HUES48 (cell line): ENCODE measurements around the gene TUBB6.

ENCODE experiments used
- H3K27ac ChIP-seq: one replicate; pipeline ENCODE4 v1.7.0; 2013; ENCODE audit warnings: low read depth, low read length, inconsistent platforms
- H3K27me3 ChIP-seq: 2 replicates; pipeline ENCODE4 v1.6.1; 2013; ENCODE audit warnings: mild to moderate bottlenecking, low read length; ENCODE audit not compliant: control insufficient read depth, insufficient read depth
- H3K36me3 ChIP-seq: 2 replicates; pipeline ENCODE4 v1.6.1; 2013; ENCODE audit warnings: low read length; ENCODE audit not compliant: control insufficient read depth, insufficient read depth
- H3K4me1 ChIP-seq: 2 replicates; pipeline ENCODE4 v1.6.1; 2013; ENCODE audit warnings: mild to moderate bottlenecking, low read length; ENCODE audit not compliant: control insufficient read depth, insufficient read depth
- H3K4me3 ChIP-seq: 2 replicates; pipeline ENCODE4 v1.5.1; 2013; ENCODE audit warnings: mild to moderate bottlenecking, low read depth, low read length
- H3K9ac ChIP-seq: 2 replicates; pipeline ENCODE4 v1.6.1; 2013; ENCODE audit warnings: mild to moderate bottlenecking, low read depth, low read length, moderate library complexity
- H3K9me3 ChIP-seq: 2 replicates; pipeline ENCODE4 v1.6.1; 2013; ENCODE audit warnings: low read length; ENCODE audit not compliant: control insufficient read depth, insufficient read depth

TUBB6 gene

DNA sequence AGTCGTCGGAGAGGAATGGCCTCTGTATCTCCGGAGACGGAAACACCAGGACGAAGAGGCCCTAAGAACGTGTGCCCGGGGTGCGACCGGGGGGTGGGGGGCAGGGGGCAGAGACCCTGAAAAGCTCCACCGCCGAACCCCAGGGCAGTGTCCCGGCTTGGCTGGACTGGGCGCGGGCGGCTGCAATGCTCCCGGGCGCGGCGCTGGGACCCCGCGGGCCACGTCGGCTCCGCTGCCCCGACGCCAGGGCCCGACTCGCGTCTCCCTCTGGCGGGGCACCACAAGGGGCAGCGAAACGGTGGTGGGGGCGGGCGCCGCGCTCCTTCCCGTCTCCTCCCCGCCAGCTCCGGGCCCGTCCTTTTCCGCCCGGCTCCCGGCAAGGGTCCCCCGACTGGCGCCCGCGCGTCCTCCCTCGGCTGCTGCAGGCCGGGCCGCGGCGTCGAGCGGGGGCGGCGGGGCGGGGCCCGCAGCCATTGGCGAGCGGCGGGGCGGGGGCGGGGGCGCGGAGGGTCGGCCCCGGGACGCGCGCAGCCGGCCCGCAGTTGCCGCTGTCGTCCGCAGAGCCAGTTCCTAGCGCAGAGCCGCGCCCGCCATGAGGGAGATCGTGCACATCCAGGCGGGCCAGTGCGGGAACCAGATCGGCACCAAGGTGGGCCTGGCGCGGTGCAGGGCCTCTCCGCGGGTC is at the start of gene TUBB6:
Gene TUBB6, plus strand, starts transcription at position 541 of the 685 bp plus-strand sequence. Its CDS starts 52 bp downstream, at position 593.
- H3K27me3 ChIP-seq: peaks cover 29% of the 10 kb centered on the region
- H3K4me3 ChIP-seq: peak within 1 kb of the TSS; percentile 79
- H3K9me3 ChIP-seq: no peaks in the 10 kb centered on the region
- peaks cover 24% of the 10 kb centered on the region for H3K4me1 ChIP-seq
- peaks cover 23% of the 10 kb centered on the region for H3K36me3 ChIP-seq
- H3K27ac ChIP-seq: peak within 1 kb of the TSS; percentile 81
- peak within 1 kb of the TSS; percentile 82 for H3K9ac ChIP-seq

GRCh38 chr18:12258719-12259705 is 49.0 kb upstream of the TUBB6 start:
- peaks cover 42% of the 10 kb centered on the region for H3K27me3 ChIP-seq
- no peak overlapping the region for H3K27ac ChIP-seq
- no peak overlapping the region for H3K9ac ChIP-seq
- no peaks in the 10 kb centered on the region for H3K36me3 ChIP-seq
- no peaks in the 10 kb centered on the region for H3K9me3 ChIP-seq
- H3K4me3 ChIP-seq: no peak overlapping the region
- H3K4me1 ChIP-seq: peaks cover 14% of the 10 kb centered on the region

GRCh38 chr18:12262748-12263147 is 45.3 kb upstream of the TUBB6 start:
- Histone ChIP-seq H3K9ac (no peak overlapping the region), H3K4me3 (no peak overlapping the region), H3K27ac (no peak overlapping the region), H3K36me3 (no peaks in the 10 kb centered on the region), H3K4me1 (no peaks in the 10 kb centered on the region), H3K9me3 (no peaks in the 10 kb centered on the region), H3K27me3 (peaks cover 4% of the 10 kb centered on the region)

DNA sequence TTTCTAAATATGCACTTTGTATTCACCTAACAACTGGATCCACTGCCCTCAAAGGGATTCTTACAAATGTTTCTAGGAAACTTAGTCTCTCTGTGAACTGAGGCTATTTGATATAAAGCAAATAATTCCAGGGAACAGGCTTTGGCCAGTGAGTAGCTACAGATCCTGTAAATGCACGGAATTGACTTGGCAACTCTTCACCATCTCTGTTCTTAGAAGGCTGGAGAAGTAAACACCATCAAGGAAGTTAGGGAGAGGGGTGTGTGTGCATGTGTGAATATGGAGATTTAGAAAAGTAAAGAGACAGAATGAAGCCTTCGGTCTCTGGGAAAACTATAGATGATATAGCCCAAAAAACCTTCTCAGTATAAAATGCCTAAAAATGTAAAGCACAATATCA is 43.2 kb upstream of the TUBB6 start:
- Histone ChIP-seq H3K27me3 (no peaks in the 10 kb centered on the region), H3K27ac (no peak overlapping the region), H3K4me1 (no peaks in the 10 kb centered on the region), H3K4me3 (no peak overlapping the region), H3K9ac (no peak overlapping the region), H3K9me3 (no peaks in the 10 kb centered on the region), H3K36me3 (no peaks in the 10 kb centered on the region)

DNA sequence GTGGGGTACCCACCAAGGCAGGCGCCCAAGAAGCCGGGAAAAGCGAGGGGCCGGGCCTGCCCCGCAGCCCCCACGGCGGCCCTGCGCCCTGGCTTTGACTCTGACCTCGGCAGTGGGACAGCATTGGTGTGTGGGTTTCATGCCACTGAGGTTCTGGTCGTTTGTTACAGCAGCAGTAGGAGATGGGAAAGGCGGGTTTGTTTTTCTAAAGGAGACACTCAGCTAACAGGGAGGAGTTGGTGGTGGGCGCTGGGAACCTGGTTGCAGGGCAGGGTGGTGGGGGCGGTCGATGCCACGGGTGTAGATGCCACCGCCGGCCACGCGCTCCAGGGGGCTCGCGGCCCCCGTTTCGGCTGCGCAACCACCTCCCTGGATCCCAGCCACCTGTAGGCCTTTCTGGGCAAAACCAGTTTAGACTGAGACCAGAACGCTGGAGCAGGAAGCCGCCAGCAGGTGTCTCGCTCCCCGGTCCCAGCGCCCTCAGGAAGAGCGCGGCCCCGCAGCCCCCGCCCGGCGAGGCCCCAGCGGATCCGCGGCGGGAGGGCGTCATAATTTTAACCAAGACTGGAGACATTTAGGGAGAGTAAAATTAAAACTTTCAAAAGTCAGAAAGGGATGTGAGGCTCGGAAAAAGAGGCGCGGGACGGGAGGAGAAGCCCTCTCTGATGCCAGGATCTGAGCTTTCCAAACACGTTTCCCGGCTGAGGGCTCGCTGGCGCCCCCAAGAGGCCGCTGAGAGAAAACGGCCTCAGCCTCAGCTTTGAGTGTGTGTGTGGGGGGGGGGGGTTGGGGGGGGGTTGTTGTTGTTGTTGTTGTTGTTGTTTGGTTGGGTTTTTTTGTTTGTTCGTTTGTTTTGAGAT is 36.4 kb upstream of the TUBB6 start:
- Histone ChIP-seq H3K9me3 (no peaks in the 10 kb centered on the region), H3K27ac (peak overlapping the region; percentile 66)

DNA sequence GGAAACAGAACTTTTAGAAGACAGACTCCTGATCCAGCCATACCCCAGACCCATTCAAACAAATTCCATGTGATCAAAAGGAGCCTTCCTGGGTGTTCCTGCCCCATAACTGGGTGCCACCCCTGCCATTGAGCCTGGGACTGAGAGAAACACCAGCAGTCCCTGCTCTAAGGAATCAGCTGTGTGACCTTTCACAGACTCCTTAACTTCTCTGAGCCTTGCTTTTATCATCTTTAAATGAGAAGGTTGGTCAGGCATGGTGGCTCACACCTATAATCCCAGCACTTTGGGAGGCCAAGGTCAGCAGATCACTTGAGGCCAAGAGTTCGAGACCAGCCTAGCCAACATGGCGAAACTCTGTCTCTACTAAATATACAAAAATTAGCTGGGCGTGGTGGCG is 33.2 kb upstream of the TUBB6 start:
- Histone ChIP-seq H3K4me3 (no peak overlapping the region), H3K27ac (no peak overlapping the region), H3K27me3 (no peaks in the 10 kb centered on the region), H3K4me1 (peaks cover 15% of the 10 kb centered on the region), H3K9me3 (no peaks in the 10 kb centered on the region), H3K9ac (no peak overlapping the region), H3K36me3 (no peaks in the 10 kb centered on the region)

More for the DNA sequence above, 36.4 kb upstream of the TUBB6 start:
- H3K4me1 ChIP-seq: no peaks in the 10 kb centered on the region
- no peaks in the 10 kb centered on the region for H3K27me3 ChIP-seq
- H3K9ac ChIP-seq: peak overlapping the region; percentile 92
- H3K4me3 ChIP-seq: peak overlapping the region; percentile 83
- H3K36me3 ChIP-seq: no peaks in the 10 kb centered on the region

- no peak overlapping the region for H3K27ac ChIP-seq
- H3K36me3 ChIP-seq: no peaks in the 10 kb centered on the region
- no peaks in the 10 kb centered on the region for H3K9me3 ChIP-seq
- H3K4me3 ChIP-seq: no peak overlapping the region
- no peaks in the 10 kb centered on the region for H3K27me3 ChIP-seq
- H3K4me1 ChIP-seq: peaks cover 16% of the 10 kb centered on the region
- no peak overlapping the region for H3K9ac ChIP-seq
Measured at GRCh38 chr18:12276736-12277554, 31.1 kb upstream of the TUBB6 start.

DNA sequence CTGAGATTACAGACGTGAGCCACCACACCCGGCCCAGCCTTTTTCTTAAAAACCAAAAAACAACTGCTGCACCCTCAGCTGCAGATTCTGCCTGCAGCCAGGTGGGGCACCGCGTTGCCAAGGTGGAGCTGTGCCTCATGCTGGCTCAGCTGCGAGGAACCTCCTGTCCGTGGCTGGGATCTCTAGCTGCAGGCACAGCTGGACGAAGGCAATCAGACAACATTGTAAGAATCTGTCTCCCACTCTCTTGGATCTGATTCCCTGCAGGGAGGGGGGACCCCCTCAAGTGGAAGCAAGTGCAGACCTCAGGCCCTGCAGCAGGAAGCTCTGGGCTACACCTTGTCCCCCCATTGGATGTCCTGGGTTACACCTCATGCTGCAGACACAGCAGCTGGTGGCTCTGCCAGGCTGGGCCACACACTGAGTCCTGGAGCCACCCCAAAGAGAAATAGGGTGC is 29.8 kb upstream of the TUBB6 start:
- Histone ChIP-seq H3K9ac (no peak overlapping the region), H3K4me3 (no peak overlapping the region), H3K27ac (peak overlapping the region; percentile 97), H3K27me3 (no peaks in the 10 kb centered on the region), H3K4me1 (peaks cover 16% of the 10 kb centered on the region), H3K36me3 (no peaks in the 10 kb centered on the region), H3K9me3 (no peaks in the 10 kb centered on the region)

DNA sequence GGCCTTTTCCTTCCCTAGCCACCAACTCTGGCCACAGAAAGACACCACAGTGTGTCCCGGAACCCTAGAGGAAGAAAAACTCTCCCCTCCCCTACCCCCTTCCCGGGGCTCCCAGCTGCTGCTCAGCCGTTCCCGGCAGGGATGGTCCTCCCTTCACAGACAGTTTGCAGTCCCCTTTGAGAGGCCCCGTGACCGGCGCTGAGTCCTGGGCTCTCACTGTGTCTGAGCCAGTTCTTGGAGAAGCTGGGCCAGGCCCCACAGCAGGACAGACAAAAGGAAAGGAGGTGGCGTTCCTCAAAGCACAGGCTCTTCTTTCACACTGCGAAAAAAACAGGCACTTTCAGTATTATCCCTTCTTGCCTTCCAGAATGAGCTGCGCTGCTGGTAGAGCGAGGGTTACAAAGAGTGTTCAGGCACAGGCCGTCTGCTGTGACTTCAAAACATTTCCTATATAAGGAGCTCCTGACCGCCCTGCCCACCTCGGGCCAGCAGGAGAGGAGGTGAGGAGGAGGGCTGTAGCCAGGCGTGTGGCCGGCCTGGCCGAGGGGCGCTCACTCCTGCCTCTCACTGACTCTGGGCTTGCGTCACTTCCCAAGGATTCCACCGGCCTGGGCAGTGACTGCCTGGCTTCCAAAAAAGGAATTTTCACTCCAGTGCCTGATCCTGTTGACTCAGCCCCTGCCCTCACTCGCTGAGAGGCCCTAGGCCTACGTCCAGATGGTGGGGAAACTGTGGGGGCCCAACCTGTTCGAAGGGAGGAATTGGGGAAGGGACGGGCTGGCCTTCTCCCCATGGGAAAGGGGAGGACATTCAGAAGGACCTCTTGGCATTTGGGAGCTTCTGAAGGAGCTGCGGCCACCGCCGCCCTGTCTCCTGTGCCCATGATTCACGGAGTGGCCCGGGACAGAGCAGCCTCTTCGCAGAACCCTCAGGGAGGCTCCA is 29.0 kb upstream of the TUBB6 start:
- Histone ChIP-seq H3K27me3 (no peaks in the 10 kb centered on the region), H3K4me3 (peak overlapping the region; percentile 29; the same call in 1 of the 2 replicates), H3K27ac (peak overlapping the region; percentile 97)

More for the DNA sequence above, 29.0 kb upstream of the TUBB6 start:
- Histone ChIP-seq H3K9ac (peak overlapping the region; percentile 10), H3K36me3 (no peaks in the 10 kb centered on the region), H3K4me1 (peaks cover 16% of the 10 kb centered on the region), H3K9me3 (no peaks in the 10 kb centered on the region)
